Stimulated activated CD4-positive, alpha-beta T cell treated with anti-CD3 and anti-CD28 coated beads, Interleukin-2, amount 100 ng/mL, for 4 hours (primary cell): ENCODE measurements around the gene PITX1.
"Not testable (repeated sequence)": the region's sequence is repeated elsewhere in the genome, so short reads cannot be mapped to it uniquely, and the experiment has no call there.

Experiments
- DNase-seq: peaks from one replicate; pipeline ENCODE4 v3.0.0-alpha.2; 2020; ENCODE audit warnings: low read depth

PITX1 gene

DNA sequence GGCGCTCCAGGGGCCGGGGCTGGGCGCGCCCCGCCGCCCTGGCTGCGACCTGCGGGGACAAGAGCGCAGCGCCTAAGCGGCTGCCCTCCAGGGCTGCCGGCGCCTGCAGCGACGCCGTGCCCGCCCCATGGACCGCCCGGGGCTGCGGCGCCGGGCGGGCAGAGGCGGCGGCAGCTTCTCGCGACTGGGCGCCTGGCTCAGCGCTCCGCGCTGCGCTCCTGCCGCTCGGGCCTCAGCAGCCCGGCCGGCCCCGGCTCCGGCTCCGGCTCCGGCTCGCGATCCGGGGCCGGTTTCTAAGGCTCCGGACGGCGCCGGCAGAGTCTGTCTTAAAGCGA is at the start of gene PITX1:
Gene PITX1, minus strand, starts transcription at position 328 of the 335 bp plus-strand sequence. CDS start 347 bp downstream, outside the sequence.
- no peak for DNase-seq

DNA sequence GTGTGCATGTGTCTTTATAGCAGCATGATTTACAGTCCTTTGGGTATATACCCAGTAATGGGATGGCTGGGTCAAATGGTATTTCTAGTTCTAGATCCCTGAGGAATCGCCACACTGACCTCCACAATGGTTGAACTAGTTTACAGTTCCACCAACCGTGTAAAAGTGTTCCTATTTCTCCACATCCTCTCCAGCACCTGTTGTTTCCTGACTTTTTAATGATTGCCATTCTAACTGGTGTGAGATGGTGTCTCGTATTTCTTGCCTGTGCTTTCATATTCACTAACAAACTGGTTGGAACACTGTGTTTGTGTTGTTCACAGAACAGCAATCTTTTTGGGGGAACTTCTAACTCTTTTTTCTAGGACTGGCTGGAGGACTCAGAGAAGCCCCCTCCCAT is 49.3 kb upstream of the PITX1 start:
- not testable (repeated sequence) for DNase-seq

DNA sequence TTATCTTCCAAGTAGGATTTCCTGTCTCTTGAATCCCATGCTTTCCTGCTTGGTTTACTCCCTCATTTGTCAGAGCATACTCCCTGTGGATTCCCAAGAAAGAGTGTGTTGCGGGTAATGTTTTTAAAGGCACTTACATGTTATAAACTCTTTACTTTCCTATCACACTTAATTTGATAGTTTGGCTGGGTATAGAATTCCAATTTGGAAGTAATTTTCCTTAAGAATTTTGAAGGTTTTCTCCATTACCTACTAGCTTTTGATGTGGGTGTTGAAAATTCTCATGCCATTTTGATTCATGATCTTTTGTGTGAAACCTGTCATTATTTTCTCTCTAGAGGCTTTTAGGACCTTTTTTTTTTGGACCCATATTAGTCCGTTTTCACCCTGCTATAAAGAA is 47.2 kb upstream of the PITX1 start:
- DNase-seq, result no peak

DNA sequence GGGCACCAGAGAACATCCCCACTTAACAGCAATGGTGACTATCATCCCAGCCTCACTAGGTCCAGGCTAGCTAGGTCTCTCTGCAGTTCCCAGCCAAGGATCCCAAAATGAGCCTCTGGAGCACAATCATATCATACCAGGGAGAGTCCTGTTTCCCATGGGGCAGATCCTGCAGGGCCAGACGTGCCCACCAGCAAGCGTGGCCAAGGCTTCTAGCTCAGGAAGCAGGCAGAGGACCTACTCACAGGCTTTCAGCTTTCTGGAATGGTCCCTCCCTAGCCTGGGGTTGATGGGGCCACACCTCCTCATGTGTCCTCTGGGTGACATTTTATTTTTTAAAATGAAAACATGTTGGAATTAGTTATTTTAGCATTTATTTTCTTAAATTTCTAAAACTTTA is 45.7 kb upstream of the PITX1 start:
- no peak for DNase-seq

DNA sequence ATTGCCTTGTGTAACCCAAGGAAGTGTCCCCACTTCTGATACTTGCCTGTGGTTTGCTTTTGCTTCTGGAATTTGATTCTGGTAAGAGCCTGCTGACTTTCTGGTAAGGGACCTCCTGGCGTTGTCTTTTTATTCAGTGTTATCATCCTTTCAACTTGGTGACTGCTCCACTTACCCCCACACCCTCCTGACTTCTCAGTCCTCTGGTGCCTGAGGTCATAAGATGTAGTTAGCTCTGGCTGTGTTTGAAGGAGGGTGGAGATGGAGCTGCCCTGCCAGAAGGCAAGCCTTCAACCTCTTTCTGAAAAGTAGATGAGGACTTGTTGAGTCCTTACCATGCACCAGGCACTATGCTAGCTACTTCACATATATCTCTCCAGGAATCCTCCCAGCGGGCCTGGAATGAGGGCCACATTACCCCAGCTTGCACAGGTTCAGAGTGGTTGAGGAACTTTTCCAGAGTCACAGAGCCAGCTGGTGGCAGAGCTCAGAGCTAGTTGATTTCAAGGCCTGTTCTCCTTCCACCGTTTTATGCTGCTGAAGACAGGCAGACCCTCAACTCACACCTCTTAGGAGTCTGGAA is 45.2 kb upstream of the PITX1 start:
- DNase-seq, result no peak

DNA sequence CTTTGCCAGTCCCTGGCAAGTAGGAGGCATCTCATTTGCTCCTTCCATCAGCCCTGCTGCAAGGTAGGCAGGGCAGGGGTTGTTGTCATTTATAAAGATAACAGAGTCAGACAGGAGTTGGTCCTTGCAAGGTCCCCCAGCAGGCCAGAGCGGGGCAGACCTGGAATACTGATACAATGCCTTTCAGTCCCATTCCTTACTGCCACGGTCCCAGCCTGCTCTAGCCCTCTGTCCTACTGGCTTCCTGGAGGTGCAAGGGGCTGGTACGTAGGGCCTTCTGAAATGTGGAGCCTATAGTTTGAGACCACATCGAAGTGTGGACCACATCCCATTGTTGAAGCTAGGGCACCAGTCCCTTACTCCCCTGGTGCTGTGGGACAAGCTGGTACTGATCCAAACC is 42.8 kb upstream of the PITX1 start:
- DNase-seq, result no peak

DNA sequence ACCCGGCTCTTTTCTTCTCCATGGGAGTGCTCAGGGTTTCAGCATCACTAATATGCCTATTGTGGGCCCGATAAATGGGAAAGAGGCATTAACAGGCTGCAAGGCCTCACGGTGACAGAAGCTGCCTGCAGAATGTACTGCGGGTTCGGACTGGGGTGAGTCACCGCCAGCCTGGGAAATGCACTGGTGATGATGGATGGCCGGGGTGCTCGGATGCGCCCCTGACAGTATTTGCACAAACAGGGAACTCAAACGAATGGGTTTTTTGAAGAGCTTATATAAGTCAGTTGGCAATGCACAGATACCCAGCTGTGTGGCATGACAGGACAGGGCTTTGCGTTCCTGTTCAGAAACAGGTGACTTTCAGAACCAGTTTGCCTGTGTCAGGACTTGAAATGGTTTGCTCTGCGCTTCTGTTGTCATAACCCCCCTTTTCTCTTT is 42.0 kb upstream of the PITX1 start:
- DNase-seq, result no peak

DNA sequence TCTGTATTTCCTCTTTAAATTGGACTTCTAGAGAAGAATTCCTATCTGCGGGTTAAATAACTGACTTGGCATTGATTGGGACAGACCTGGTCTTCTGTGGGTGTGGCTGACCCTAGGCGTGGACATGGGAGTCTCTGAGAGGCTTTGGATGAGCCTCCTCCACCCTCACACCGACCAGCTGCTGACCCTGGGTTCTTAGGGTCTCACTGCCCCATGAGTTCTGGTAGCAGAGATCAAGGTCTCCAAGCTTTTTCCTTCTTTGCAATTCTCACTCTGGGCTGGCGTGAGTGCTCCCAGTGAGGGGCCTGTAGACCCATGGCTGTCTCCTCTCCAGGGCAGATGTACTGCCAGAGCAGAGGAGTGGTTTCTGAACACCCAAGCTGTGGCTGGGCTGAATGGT is 41.6 kb upstream of the PITX1 start:
- no peak for DNase-seq

DNA sequence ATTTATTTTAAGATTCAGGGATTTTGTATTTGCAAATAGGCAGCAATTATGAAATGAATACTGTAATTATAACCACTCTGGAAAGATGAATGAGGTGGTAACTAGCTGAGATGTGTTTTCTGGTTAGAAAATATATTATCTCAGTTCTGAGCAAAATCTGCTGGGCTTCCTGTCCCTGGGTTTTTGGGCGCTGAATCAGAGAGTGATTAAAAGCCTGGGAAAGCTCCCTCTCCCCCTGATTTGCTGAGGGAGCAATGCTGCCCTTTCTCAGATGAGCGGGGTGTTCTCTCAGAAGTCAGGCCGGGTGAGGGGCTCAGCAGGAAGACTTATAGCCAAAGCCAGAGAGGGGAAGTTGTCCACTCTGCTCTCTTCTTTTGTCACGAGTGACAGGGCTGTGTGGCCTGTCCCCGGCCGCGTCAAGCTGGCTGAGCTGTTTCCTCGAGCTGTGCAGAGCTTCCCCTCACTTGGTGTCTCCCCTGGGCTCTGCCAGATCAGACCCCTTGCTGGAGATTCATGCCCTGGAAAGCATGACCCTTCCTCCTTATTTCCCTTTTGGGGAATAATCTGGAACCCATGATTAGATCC is 39.8 kb upstream of the PITX1 start:
- no peak for DNase-seq

DNA sequence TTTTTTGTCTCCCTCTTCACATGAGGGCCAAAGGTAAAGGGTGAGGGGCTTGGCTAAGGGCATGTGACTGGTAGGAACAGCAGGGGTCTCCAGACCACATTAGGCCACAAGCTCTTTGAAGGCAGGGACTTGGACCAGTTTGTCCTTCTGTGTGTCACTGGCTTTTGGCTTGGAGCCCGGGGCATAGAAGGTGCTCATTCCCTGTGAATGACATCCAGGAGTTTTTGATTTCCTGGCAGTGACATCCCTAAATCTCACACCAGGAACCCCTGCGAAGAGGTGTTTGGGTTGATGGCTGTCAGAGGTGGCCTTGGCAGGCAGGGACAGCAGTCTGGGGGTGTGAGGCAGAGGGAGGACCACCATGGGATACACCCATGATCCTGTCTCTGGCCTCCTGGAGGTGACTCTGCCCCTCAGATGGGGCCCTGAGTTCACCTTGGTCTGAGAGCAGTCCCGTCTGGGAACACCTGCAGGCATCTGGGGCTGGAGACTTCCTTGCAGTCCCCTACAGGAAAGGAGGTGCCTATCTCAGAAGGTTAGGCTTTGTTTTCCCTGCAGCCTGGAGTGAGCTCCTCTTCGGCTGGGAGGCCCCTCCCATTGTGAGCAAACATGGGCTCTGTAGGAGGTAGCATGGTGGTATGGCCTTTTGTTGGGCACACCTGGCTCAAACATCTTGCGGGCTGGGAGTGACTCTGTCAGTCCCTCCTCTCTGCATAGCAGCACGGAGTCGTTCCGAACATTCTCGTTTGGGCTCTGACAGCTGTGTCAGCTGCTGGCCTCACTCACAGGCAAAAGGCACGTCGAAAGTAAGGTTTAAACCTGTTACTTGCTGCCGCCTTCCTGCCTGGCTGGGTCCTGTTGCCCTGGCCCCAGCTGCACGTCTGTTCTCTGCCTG is 38.6 kb upstream of the PITX1 start:
- no peak for DNase-seq

DNA sequence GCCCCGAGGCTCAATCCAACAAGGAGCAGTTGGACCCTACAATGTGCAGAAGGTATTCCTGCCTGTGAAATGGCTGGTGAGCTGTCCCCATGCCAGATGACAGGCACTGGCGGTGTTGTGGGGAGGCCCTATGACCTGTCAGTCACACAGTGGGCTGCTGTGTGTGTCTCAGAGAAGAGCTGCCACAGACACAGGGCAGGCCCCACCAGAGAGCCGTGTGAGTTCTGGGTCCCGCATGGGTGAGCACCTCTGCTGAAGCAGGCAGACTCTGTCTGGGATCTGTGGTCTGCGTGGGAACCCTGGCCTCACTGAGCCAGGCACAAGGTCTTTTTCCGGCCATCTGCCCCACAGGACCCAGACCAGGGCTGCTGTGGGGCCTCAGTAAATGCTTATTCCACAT is 37.3 kb upstream of the PITX1 start:
- DNase-seq, result no peak

DNA sequence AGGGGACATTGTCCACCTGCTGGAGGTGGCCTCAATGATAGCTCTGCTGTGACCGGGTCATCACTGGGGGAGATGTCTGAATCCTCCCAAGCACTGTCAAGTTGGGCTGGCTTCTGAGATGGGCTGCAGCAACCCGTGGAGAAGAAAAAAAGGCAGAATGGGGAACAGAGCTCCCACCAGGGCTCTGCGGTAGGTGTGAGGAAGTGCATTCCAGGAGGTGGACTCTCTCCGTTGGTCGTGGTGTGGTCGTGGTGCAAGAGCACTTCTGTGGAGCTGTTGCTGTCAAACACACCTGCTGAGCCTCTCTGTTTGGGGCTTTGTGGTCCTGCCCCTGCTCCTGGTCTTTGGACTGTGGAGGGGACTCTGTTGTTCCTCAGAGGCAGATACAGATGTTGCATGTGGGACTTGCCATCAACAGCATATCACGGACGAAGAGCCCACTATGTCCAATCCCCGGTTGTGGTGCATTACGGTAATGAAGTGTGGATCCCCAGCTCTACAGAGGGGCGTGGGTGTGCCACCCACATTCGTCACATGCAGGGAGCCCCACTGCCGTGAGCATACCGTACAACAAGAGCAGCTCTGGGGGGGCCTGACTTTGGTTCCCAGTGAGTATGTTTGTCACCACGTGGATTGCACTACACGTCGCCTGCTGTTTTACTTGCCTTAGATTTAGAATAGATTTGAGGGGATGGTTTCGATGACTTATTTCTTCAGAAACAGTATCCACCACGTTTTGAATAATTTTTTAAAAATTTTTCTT is 36.0 kb upstream of the PITX1 start:
- no peak for DNase-seq

DNA sequence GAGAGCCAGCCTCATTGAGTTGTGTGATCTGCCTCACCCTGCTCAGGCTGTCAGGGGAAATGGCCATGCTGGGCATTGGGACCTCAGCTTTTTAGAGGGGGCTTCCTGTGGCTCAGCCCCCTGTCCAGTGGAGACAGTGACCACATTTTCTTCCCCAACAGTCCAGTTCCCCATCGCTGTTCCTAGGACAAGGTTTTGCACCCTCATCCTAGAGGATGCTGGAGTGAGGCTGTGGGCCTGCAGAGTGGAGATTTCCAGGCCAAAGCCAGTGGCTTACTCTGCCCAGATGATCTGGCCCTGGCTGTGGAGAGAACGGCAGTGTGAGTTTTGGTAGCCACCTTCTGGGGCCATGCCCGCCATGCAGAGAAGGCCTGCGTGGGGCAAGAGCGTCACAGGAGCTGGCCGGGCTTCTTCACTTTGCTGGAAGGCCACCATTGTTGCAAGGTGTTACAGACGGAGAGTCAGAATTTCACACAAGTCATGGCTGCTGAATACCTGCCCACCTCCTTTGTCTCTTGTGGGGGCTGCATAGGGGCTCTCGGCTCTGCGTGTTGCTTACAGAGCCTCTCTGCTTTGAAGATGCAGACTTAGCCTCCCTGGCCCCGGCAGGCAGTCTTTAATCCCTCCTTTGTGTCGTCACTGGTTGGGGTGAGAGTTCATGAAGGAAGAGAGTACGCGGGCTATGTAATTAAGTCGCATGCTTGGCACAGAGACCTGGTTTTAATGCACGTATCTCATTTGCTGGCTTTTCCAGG is 35.2 kb upstream of the PITX1 start:
- DNase-seq, result no peak

DNA sequence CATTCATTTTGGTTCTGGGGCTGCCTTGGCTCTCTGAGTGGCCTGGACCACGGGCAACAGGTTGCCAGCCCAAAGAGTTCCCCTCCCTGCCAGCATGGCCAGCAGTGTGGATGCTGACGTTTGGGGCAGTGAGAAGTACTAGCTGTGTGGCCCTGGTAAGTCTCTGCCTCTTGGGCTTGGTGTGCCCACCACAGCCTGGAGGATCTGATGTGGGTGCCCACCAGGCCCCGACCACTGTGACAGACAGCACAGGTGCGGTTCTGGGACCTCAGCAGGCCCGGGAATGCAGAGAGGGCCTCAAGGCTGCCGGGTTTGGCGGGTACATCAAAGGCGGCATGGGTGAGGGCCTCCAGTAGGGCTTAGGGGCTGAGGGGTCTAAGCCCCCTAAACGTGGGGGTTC is 33.6 kb upstream of the PITX1 start:
- no peak for DNase-seq

DNA sequence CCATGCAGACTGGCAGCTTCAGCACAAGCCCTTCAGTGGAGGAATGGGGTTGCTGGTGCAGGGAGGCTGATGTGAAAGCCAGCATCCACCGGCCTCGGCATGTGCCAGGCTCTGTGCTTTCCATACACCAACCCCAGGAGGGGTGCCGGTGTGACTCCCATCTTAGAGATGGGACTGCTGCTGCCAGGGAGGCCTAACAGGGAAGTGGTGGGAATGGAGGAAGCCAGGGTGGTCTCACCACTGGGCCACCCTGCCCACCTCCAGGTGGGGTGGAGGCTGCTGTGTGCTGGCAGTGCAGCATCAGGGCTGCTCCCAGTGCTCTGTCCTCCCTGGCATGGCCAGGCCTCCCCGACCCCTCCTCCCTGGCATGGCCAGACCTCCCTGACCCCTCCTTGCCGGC is 32.8 kb upstream of the PITX1 start:
- no peak for DNase-seq

DNA sequence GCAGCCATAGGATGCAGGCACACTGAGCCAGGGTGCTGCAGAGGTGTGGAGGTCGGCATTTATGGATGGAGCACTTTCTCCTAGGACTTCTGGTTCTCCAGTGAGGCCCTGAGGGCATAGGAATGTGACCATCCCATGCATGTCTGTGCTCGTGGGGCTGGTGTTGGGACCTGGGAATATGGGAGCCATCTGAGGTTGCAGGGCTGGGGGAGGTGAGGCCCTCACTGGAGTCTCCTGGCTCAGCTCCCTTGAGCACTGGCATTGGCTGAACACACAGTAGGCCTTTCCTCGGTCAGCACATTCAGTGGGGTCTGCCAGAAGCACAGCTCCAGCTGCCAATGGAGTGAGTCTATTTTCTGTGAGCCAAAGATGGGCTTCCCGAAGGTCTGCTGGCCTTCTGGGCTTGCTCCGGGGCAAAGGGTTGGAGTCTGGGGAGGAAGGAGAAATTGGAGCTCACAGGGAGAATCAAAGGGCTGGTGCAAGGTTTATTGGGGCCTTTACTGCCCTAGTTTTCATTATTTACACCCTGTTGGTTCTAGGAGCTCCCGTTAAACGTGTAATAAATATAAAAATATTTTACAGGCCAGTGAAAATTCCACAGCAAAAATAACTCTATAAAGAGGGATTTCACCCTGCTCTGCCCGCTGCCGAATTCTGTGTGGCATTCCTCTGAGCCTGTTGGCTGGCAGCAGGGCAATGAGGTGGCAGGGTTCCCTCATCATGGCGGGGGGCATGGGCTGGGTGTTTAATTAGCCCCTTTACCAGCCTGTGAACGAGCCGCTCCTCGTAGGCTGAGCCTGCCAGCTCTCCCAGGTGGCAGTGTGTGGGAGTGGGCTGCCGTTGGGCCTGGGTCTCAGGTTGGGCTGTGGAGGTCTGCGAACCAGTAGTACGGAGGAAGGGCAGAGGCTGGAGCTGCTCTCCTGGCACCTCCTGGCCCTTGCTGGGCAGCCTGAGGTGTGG is 31.6 kb upstream of the PITX1 start:
- DNase-seq, result no peak

DNA sequence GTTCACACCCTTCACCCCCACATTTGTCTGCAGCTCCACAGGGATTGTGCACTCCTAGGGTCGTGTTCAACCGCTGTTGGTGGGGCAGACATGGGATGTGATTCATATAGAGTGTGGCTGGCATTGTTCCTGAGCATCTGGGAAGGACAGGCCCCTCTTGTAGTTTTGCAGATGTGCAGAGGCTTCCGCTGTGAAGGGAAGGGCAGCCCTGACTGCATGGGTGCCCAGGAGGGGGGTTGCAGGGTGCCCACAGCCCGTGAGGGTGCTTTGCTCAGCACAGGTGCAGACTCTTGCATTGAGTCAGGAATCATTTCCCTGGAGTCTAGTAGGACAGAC is 30.2 kb upstream of the PITX1 start:
- DNase-seq, result no peak

DNA sequence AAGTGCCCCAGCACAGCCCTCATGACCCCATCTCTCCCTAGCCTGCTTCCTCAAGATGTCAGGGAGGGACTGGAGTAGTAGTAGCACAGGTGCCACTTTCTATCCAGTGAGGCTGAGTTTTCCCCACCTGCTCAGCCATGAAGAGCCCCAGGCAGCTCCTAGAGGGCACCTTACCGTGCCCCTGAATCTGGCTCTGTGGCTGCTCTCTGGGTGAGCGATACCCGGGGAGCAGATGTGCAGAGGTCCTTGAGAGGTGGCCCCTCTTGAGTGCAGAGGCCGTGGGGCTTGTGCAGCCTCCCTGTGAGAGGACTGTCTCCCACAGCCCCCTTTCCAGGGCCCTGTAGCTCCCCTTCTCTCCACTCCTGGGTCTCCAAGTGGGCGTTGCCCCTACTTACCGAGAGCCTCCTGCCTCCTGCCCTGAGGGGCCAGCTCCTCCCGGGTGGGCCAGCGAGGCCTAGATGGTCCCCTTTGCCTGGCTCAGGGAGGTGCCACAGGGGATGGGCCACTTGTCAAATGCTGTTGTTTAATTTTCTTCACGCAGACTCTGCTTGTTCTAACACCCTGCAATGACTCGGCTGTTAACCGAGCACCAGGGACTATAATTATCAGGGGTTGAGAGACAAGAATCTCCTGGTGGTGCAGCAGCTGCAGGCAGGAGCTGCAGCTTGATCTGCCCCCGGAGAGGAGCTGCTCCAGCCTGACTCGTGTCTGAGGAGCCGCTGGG is 29.6 kb upstream of the PITX1 start:
- DNase-seq, result no peak

DNA sequence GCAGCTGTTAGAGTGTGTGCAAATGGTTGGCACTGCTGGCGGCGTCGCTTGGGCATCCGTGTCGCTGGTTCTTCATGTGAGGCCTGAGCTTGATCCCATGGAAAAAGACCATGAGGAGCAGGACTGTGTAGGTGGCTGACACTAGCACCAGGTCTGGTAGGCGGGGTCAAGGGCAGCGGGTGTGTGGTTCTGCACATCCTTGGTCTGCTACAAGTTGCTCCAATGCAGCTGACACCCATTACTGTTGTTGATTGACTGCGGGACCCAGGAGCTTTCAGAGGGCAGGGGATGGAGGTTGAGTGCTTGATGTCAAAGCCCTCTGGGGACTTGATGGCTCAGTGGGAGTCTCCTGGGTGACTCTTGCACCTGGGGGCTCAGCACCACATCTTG is 29.0 kb upstream of the PITX1 start:
- no peak for DNase-seq
